ENCODE data around the gene DDB1. TPM values are rescaled to one million over a fixed set of nuclear protein-coding genes. Genes with fewer than 3 reads are reported as not detected.

DDB1 gene
- total and polyA plus RNA-seq, 2 of the 13 experiments (the other 11 are each of a cell fraction or from before 2014, with no cell fraction given) = 217 to 266 TPM

- TF ChIP-seq HBP1 (CRISPR knock-in tag; IDR thresholded peaks at IDR 0.05; ENCODE audit: low read depth) = 0 out of 2 replicates have a peak, but pooled peaks have one; percentile 37
- peak; percentile 59 for TF ChIP-seq SKI (IDR thresholded peaks at IDR 0.05; ENCODE audit: partially characterized antibody)
- peak; percentile 84 for TF ChIP-seq LBX2 (CRISPR knock-in tag; IDR thresholded peaks at IDR 0.05; ENCODE audit: borderline replicate concordance)
- no peak for TF ChIP-seq MTF1 (CRISPR knock-in tag; IDR thresholded peaks at IDR 0.05)
- TF ChIP-seq HDAC2 (CRISPR knock-in tag; IDR thresholded peaks at IDR 0.05) = peak; percentile 65; the same call in 1 of the 2 replicates
- TF ChIP-seq ZNF18 (CRISPR knock-in tag; IDR thresholded peaks at IDR 0.05; ENCODE audit: insufficient replicate concordance) = peak; percentile 100
- 0 out of 2 replicates have a peak, but pooled peaks have one; percentile 51 for TF ChIP-seq CENPT (CRISPR knock-in tag; IDR thresholded peaks at IDR 0.05; ENCODE audit: low read depth)
- 0 out of 2 replicates have a peak, but pooled peaks have one; percentile 60 for TF ChIP-seq KLF11 (CRISPR knock-in tag; IDR thresholded peaks at IDR 0.05)
- TF ChIP-seq ZNF709 (CRISPR knock-in tag; IDR thresholded peaks at IDR 0.05) = no peak; the same call in 1 of the 2 replicates
- TF ChIP-seq GLI4 (CRISPR knock-in tag; IDR thresholded peaks at IDR 0.05; ENCODE audit: borderline replicate concordance) = no peak
- TF ChIP-seq SNAI1 (CRISPR knock-in tag; IDR thresholded peaks at IDR 0.05; ENCODE audit: borderline replicate concordance) = peak; percentile 7; the same call in 1 of the 2 replicates
- peak; percentile 33; the same call in 1 of the 2 replicates for TF ChIP-seq ZNF598 (CRISPR knock-in tag; IDR thresholded peaks at IDR 0.05; ENCODE audit: borderline replicate concordance)
- TF ChIP-seq ZNF543 (CRISPR knock-in tag; IDR thresholded peaks at IDR 0.05) = peak; percentile 58; the same call in 1 of the 2 replicates
- peak; percentile 75 for TF ChIP-seq HDAC1 (CRISPR knock-in tag; IDR thresholded peaks at IDR 0.05)
- peak; percentile 39 for TF ChIP-seq ELF3 (CRISPR knock-in tag; IDR thresholded peaks at IDR 0.05)
- TF ChIP-seq USF2 (IDR thresholded peaks at IDR 0.05; ENCODE audit: low read depth, low read length) = no peak
- TF ChIP-seq USF2 (CRISPR knock-in tag; IDR thresholded peaks at IDR 0.05; ENCODE audit: borderline replicate concordance) = peak; percentile 15; the same call in 1 of the 2 replicates
- TF ChIP-seq MED1 (CRISPR knock-in tag; IDR thresholded peaks at IDR 0.05) = peak; percentile 79
- peak; percentile 81 for TF ChIP-seq TBX2 (CRISPR knock-in tag; IDR thresholded peaks at IDR 0.05; ENCODE audit: borderline replicate concordance)
- TF ChIP-seq ZNF343 (CRISPR knock-in tag; IDR thresholded peaks at IDR 0.05) = 0 out of 2 replicates have a peak, but pooled peaks have one; percentile 17
- 0 out of 2 replicates have a peak, but pooled peaks have one; percentile 68 for TF ChIP-seq ZC3H13 (CRISPR knock-in tag; IDR thresholded peaks at IDR 0.05)
- TF ChIP-seq FOXC1 (CRISPR knock-in tag; IDR thresholded peaks at IDR 0.05; ENCODE audit: borderline replicate concordance) = no peak; the same call in 1 of the 2 replicates
- TF ChIP-seq BHLHE40 (IDR thresholded peaks at IDR 0.05; ENCODE audit: low read length) = peak; percentile 37; the same call in 1 of the 2 replicates
- peak; percentile 65 for TF ChIP-seq PHF8 (CRISPR knock-in tag; IDR thresholded peaks at IDR 0.05)
These were observed 1.8 kb upstream of the DDB1 start (continued) for GRCh38 chr11:61334434-61335354.
